Activated naive CD4-positive, alpha-beta T cell treated with Interleukin-2 at 50 U/mL for 16 hours (primary cell): Measurements from ENCODE around the gene MYO5A.
"Not testable (repeated sequence)": the region's sequence is repeated elsewhere in the genome, so short reads cannot be mapped to it uniquely, and the experiment has no call there.

Experiments
- DNase-seq: peaks from one replicate; pipeline ENCODE4 v3.0.0-alpha.2; 2020

MYO5A gene

DNA sequence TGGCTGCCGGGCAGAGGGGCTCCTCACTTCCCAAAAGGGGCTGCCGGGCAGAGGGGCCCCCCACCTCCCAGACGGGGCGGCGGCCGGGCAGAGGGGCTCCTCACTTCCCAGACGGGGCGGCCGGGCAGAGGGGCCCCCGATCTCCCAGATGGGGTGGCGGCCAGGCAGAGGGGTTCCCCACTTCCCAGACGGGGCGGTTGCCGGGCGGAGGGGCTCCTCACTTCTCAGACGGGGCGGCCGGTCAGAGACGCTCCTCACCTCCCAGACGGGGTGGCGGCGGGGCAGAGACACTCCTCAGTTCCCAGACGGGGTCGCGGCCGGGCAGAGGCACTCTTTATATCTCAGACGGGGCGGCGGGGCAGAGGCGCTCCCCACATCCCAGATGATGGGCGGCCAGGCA lies 69.0 kb downstream of the MYO5A start:
- not testable (repeated sequence) for DNase-seq

DNA sequence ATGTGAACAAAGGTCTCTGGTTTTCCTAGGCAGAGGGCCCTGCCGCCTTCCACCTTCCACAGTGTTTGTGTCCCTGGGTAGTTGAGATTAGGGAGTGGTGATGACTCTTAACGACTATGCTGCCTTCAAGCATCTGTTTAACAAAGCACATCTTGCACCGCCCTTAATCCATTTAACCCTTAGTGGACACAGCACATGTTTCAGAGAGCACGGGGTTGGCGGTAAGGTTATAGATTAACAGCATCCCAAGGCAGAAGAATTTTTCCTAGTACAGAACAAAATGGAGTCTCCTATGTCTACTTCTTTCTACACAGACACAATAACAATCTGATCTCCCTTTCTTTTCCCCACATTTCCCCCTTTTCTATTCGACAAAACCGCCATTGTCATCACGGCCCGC lies 69.4 kb downstream of the MYO5A start:
- not testable (repeated sequence) for DNase-seq

- DNase-seq = no peak
These were observed 80.4 kb downstream of the MYO5A start for GRCh38 chr15:52448011-52448890.

GRCh38 chr15:52445954-52446353 lies 82.7 kb downstream of the MYO5A start:
- DNase-seq = no peak

DNA sequence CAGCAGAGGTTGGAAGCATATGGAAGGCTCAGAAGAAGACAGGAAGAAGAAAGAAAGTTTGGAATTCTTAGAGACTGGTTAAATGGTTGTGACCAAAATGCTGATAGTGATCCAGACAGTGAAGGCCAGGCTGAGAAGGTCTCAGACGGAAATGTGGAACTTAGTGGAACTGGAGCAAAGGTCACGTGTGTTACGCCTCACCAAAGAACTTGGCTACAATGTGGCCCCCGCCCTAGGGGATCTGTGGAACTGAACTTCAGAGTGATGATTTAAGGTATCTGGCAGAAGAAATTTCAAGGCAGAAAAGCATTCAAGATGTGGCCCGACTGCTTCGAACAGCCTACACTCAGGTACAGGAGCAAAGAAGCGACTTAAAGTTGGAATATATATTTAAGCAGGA lies 83.1 kb downstream of the MYO5A start:
- DNase-seq = no peak

GRCh38 chr15:52443205-52443604 lies 85.5 kb downstream of the MYO5A start:
- DNase-seq = not testable (repeated sequence)

DNA sequence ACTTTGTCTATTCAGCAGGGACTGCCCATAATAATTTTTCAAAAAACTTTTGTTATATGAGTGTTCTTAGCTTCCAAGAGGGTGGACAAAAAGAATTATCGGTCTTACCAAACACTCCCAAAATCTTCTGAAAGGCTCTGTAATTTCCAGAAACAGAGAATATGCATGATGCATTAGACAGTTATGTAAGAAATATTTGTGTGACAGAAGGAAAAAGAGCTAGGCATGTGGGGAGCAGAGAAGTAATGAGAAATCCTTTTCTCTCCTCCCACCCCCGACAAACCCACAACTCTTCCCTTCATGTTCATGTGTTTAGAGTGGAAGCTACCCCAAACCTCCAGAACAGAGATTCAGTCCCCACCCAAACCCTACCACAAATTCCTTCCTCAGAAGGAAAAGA lies 86.8 kb downstream of the MYO5A start:
- no peak for DNase-seq

GRCh38 chr15:52440946-52441345 lies 87.7 kb downstream of the MYO5A start:
- no peak for DNase-seq

DNA sequence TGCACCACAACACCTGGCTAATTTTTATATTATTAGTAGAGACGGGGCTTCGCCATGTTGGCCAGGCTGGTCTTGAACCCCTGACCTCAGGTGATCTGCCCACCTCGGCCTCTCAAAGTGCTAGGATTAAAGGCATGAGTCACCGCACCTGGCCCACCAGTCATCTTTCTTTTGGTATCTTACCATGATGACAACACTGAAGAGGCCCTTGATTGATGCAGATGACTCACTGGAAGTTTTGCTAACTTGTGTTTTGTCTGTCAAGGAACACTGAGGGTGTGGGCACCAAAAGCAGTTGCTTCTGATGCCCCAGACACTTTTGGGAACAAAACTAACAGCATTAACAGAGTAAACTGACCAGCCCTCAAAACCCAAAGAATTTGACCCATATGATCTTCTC lies 88.3 kb downstream of the MYO5A start:
- DNase-seq = peak; percentile 29

DNA sequence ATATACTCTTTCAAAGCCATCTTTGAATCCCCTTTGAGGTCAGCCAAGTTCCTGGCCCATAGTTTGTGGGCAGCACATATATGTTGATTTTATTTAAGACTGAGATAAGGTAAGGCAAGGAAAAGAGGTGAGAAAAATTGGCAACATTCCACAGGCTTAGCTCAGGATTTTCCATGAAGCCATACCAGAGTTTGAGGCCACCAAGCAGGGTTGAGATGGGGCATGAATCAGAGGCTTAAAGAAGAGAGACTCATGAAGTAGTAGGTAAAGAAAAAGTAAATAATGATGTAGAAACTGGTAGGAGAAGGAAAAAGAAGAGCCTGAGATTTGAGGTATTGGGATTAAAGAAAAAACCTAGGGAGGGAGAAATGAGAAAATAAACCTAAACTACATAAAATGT lies 89.2 kb downstream of the MYO5A start:
- no peak for DNase-seq

GRCh38 chr15:52439042-52439441 lies 89.6 kb downstream of the MYO5A start:
- DNase-seq = not testable (repeated sequence)

DNA sequence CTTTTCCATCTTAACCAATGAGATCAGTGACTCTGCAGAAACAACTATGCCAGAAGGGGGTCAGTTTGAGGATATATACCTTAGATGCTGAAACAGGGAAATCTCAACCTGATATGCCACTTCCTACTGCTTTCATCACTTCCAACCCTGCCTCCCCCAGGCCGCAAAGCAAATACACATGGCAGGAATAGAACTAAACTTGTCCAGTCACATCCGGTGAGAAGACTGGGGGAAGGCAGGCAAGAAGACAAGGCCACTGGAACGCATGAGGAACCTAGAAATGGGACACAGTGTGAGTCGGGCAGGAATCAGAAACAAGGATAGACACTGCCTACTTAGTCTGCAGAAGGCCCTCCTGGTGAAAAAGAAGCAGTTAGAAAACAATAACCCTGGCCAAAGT lies 90.6 kb downstream of the MYO5A start:
- DNase-seq = no peak

- no peak for DNase-seq
These were observed 91.0 kb downstream of the MYO5A start for GRCh38 chr15:52437646-52438045.

GRCh38 chr15:52436981-52437380 lies 91.7 kb downstream of the MYO5A start:
- DNase-seq = no peak

- no peak for DNase-seq
These were observed 93.8 kb downstream of the MYO5A start for GRCh38 chr15:52434885-52435284.

- DNase-seq = no peak
These were observed 100.4 kb downstream of the MYO5A start for GRCh38 chr15:52428297-52428696.

DNA sequence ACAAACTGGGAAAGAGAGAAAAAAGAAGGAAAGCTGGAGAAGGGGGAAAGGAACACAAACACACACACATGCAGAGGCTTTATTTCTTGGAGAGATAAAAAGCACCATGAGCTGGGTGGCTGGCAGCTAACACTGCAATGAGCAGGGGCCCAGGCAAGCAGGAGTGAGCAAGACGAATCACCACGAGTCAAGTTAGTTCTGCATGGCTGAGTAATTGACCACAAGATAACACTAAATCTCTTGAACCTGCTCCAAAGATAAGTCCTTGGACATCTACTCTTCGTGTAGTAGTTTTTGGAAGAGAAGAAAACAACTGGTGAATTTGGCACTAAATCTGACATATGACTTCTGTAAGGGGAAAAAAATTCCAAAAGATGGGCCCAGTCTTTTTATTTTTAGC lies 100.9 kb downstream of the MYO5A start:
- no peak for DNase-seq

DNA sequence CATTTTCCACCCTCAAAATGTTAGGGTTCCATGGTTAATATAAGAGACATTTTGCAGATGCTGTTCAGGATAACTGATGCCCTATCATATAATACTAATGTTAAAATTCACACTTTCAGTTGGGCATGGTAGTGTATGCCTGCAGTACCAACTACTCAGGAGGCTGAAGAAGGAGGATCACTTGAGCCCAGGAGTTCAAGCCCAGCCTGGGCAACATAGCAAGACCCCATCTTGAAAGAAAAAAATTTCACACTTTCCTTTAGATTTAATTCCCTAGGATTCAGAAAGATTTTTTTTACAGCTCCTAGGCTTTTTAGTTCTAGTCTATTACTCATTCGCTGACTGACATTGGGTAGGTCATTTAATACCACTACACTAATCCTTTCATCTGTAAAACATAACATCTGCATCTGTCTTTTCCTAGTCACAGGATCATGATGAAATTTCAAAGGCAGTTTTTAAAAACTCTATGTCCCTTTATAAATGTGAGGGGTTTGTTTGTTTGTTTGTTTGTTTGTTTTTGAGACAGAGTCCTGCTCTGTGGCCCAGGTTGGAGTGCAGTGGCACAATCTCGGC lies 103.7 kb downstream of the MYO5A start:
- no peak for DNase-seq

GRCh38 chr15:52423852-52424251 lies 104.8 kb downstream of the MYO5A start:
- no peak for DNase-seq

- DNase-seq = no peak
These were observed 106.7 kb downstream of the MYO5A start for GRCh38 chr15:52422001-52422400.

DNA sequence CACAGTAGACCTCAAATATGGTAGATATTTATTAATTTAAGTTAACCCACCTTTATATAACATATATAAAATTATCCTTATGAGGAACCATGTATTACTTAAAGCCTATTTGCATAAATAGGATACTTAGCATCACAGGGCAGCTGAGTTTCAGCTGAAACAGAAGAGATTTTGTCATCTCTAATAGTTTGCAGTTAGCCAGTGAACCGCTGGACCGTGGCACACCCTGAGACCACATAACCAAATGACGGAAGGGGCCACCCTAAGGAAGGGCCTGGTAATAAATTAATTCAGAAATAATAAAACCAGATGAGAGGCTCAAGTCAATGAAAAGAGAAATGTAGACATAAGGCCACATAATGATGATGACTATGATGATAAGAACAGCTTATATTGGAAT lies 107.7 kb downstream of the MYO5A start:
- DNase-seq = no peak

- no peak for DNase-seq
These were observed 109.2 kb downstream of the MYO5A start for GRCh38 chr15:52419494-52419893.

DNA sequence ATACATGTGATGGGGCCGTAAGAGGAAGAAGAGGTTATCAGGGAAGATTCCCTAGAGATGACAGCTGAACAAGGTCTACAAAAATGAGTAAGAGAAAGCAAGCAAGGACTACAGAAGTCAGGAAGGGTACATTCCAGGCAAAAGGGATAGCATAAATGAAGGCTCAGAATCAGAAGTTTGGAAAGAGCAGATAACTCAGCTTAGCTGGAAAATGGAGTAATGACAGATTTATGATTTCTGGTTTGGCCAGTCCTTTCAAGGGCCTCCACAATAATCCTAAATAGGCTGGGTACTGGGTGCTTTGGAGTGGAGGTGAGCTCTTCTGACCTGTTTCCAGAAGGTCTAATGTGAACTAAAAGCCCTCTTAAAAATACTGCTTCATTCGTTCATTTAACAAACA lies 110.7 kb downstream of the MYO5A start:
- no peak for DNase-seq

DNA sequence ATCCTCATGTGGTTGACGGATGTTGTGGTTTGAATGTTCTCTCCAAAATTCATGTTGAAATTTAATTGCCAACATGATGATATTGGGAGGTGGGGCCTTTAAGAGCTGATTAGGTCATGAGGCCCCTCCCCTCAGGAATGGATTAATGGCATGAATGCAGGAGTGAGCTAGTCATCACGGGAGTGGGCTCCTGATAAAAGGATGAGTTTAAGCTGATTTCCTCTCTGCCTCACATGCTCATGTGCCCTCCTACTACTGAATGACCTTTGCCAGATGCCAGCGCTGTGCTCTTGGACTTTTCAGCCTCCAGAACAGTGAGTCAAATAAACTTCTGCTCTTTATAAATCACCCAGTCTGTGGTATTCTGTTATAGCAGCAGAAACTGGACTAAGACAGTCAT lies 111.2 kb downstream of the MYO5A start:
- no peak for DNase-seq

DNA sequence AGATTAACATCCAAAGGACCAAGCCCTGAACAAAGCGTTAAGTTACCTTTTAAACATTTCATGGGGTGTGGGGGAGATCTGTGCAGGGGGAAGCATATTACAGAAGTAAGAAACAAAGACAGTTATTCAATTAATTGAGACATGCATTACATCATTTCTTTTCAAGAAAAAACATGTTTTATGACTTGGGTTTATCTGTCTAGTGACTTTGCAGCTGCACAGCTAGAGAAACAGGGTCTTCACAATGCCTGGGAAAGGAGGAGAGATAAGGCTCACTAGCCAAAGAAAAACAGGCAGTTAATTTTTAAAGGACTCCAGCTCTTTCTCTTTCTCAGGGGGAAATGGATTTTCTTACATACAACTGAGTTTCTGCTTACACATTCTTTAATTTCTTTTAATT lies 112.1 kb downstream of the MYO5A start:
- DNase-seq = not testable (repeated sequence)
